Measurements from ENCODE around the gene WDR1. TPM values are rescaled to one million over a fixed set of nuclear protein-coding genes. Genes with fewer than 3 reads are reported as not detected.

Gene WDR1
- total RNA-seq, 6 donors from 2014 or later = 135 to 307 (median 183) TPM

GRCh38 chr4:10029403-10029802, 87.2 kb downstream of the WDR1 start:
- Histone ChIP-seq H3K36me3 (no peaks in the 10 kb centered on the region), H3K4me1 (peaks cover 26 to 35% (median 29%) of the 10 kb centered on the region in 4 donors), H3K4me3 (no peak overlapping the region), H3K27me3 (no peaks in the 10 kb centered on the region), H3K9me3 (no peaks in the 10 kb centered on the region), H3K27ac (no peak overlapping the region)
- TF ChIP-seq POLR2AphosphoS5 (IDR thresholded peaks at IDR 0.05) (no peak), CTCF (IDR thresholded peaks at IDR 0.05) (no peak), EP300 (IDR thresholded peaks at IDR 0.05) (no peak)
- ATAC-seq (ENCODE audit: low FRiP score in 2 of 2) (no peak), DNase-seq (no peak)
- WGBS, 2 donors = 96 to 97% methylated on average over 4 of the region's 4 CpGs

- peak in 1 of 2 donors; percentile 24 for ATAC-seq (ENCODE audit: low FRiP score in 2 of 2)
- DNase-seq = no peak
- H3K4me3 ChIP-seq = no peak overlapping the region
- no peaks in the 10 kb centered on the region for H3K36me3 ChIP-seq
- H3K27ac ChIP-seq = no peak overlapping the region
- peaks cover 26 to 37% (median 26%) of the 10 kb centered on the region in 4 donors for H3K4me1 ChIP-seq
- TF ChIP-seq POLR2A (IDR thresholded peaks at IDR 0.05) (no peak), EP300 (IDR thresholded peaks at IDR 0.05) (no peak), POLR2AphosphoS5 (IDR thresholded peaks at IDR 0.05) (no peak), CTCF (IDR thresholded peaks at IDR 0.05) (no peak)
- 78 to 80% methylated on average over 4 of the region's 4 CpGs for WGBS, 2 donors
- H3K9me3 ChIP-seq = no peaks in the 10 kb centered on the region
- H3K27me3 ChIP-seq = no peaks in the 10 kb centered on the region
These were observed 87.7 kb downstream of the WDR1 start for GRCh38 chr4:10028910-10029309.

- Histone ChIP-seq H3K27me3 (no peaks in the 10 kb centered on the region), H3K27ac (no peak overlapping the region), H3K36me3 (no peaks in the 10 kb centered on the region), H3K9me3 (no peaks in the 10 kb centered on the region), H3K4me3 (no peak overlapping the region), H3K4me1 (peaks cover 13 to 32% (median 15%) of the 10 kb centered on the region in 4 donors)
- no peak for DNase-seq
- no peak for ATAC-seq (ENCODE audit: low FRiP score in 2 of 2)
- TF ChIP-seq EP300 (IDR thresholded peaks at IDR 0.05) (no peak), CTCF (IDR thresholded peaks at IDR 0.05) (no peak), POLR2A (IDR thresholded peaks at IDR 0.05) (no peak), POLR2AphosphoS5 (IDR thresholded peaks at IDR 0.05) (no peak)
- WGBS, 2 donors = 75 to 79% methylated on average over 6 to 9 of the region's 9 CpGs
These were observed 90.1 kb downstream of the WDR1 start for GRCh38 chr4:10026485-10026884.

- DNase-seq (no peak), ATAC-seq (ENCODE audit: low FRiP score in 2 of 2) (no peak)
- H3K36me3 ChIP-seq = no peaks in the 10 kb centered on the region
- H3K4me1 ChIP-seq = peaks cover 22 to 28% (median 22%) of the 10 kb centered on the region in 4 donors
- no peak overlapping the region for H3K4me3 ChIP-seq
- TF ChIP-seq CTCF (IDR thresholded peaks at IDR 0.05) (no peak), POLR2AphosphoS5 (IDR thresholded peaks at IDR 0.05) (no peak), EP300 (IDR thresholded peaks at IDR 0.05) (no peak), POLR2A (IDR thresholded peaks at IDR 0.05) (no peak)
- no peaks in the 10 kb centered on the region for H3K27me3 ChIP-seq
- WGBS, 2 donors = 64 to 68% methylated on average over 3 of the region's 3 CpGs
- H3K27ac ChIP-seq = peak overlapping the region in 1 of 4 donors; percentile 84
- H3K9me3 ChIP-seq = no peaks in the 10 kb centered on the region
These were observed 91.3 kb downstream of the WDR1 start for GRCh38 chr4:10025230-10025806.

Small RNAs within 50 kb of the gene (small RNA-seq; reads per million reads assigned to genes)
- gene AC093664.1 (0 reads per million in 4 donors), gene MIR3138 (0 to 0.12 (median 0.03) reads per million in 4 donors), gene RNA5SP155 (0 reads per million in 4 donors)

Other genes with a start within 250 kb of the WDR1 start
- gene SLC2A9, start 95.3 kb downstream of the WDR1 start, total RNA-seq = 10 to 100 TPM in 3 of 6 donors, 1 to 10 TPM in 3; 5.4 to 25.1 (median 13.0) TPM

Data from upper lobe of left lung (tissue), 6 donors.